Nephron progenitor cell (in vitro differentiated cells): ENCODE measurements around the gene KLK8.
A peak's percentile ranks its signal among the peaks of the same experiment; 100 is the strongest.

Source experiments
- DNase-seq: peaks from one replicate; pipeline ENCODE4 v3.0.0; 2021
- H3K27ac Mint-ChIP-seq: 2 replicates; pipeline ENCODE4 v1.8.0; 2021; ENCODE audit warnings: mild to moderate bottlenecking, moderate library complexity, mixed read lengths
- H3K27me3 Mint-ChIP-seq: 2 replicates; pipeline ENCODE4 v1.8.0; 2021; ENCODE audit warnings: mild to moderate bottlenecking, low read depth, mixed read lengths; ENCODE audit not compliant: poor library complexity
- H3K36me3 Mint-ChIP-seq: 2 replicates; pipeline ENCODE4 v1.8.0; 2021; ENCODE audit warnings: low read depth, mixed read lengths
- H3K4me1 Mint-ChIP-seq: 2 replicates; pipeline ENCODE4 v1.8.0; 2021; ENCODE audit warnings: mixed read lengths
- H3K4me3 Mint-ChIP-seq: 2 replicates; pipeline ENCODE4 v1.8.0; 2021; ENCODE audit warnings: mild to moderate bottlenecking, moderate library complexity, mixed read lengths
- H3K9me3 Mint-ChIP-seq: 2 replicates; pipeline ENCODE4 v1.8.0; 2021; ENCODE audit warnings: mild to moderate bottlenecking, moderate library complexity, mixed read lengths
- CTCF ChIP-seq: fragments of 200-600 bp; sonication (generic); IDR thresholded peaks from 2 replicates; pipeline ENCODE4 v1.5.0; 2021; ENCODE audit warnings: antibody characterized with exemption

Gene KLK8

GRCh38 chr19:50957587-50957986, 43.8 kb downstream of the KLK8 start:
- no peak for TF ChIP-seq CTCF

GRCh38 chr19:50952910-50953309, 48.5 kb downstream of the KLK8 start, which contains the start of gene KLK5:
Gene KLK5, minus strand, starts transcription at chr19:50953038. Its CDS starts 381 bp downstream, at chr19:50952657.
- peaks cover 4% of the 10 kb centered on the region for H3K9me3 Mint-ChIP-seq
- H3K4me1 Mint-ChIP-seq: peaks cover 18% of the 10 kb centered on the region
- H3K4me3 Mint-ChIP-seq: no peak within 1 kb of the TSS
- no peak within 1 kb of the TSS for H3K27ac Mint-ChIP-seq
- TF ChIP-seq CTCF: no peak
- no peaks in the 10 kb centered on the region for H3K36me3 Mint-ChIP-seq
- DNase-seq: no peak
- peaks cover 23% of the 10 kb centered on the region for H3K27me3 Mint-ChIP-seq

More at GRCh38 chr19:50957587-50957986, 43.8 kb downstream of the KLK8 start:
- DNase-seq: no peak
- peaks cover 39% of the 10 kb centered on the region for H3K27me3 Mint-ChIP-seq
- peaks cover 23% of the 10 kb centered on the region for H3K4me1 Mint-ChIP-seq
- H3K9me3 Mint-ChIP-seq: peaks cover 4% of the 10 kb centered on the region
- H3K27ac Mint-ChIP-seq: peak overlapping the region; percentile 7
- peaks cover 15% of the 10 kb centered on the region for H3K36me3 Mint-ChIP-seq
- no peak overlapping the region for H3K4me3 Mint-ChIP-seq

GRCh38 chr19:50949861-50950260, 51.5 kb downstream of the KLK8 start:
- TF ChIP-seq CTCF: no peak
- Mint-ChIP-seq H3K4me3 (no peak overlapping the region), H3K36me3 (no peaks in the 10 kb centered on the region), H3K9me3 (peaks cover 4% of the 10 kb centered on the region), H3K27ac (no peak overlapping the region), H3K27me3 (peaks cover 33% of the 10 kb centered on the region), H3K4me1 (peaks cover 15% of the 10 kb centered on the region)
- DNase-seq: no peak

GRCh38 chr19:50947123-50947522, 54.3 kb downstream of the KLK8 start:
- H3K9me3 Mint-ChIP-seq: peaks cover 11% of the 10 kb centered on the region
- no peak overlapping the region for H3K27ac Mint-ChIP-seq
- TF ChIP-seq CTCF: no peak
- H3K36me3 Mint-ChIP-seq: no peaks in the 10 kb centered on the region
- no peak for DNase-seq
- no peaks in the 10 kb centered on the region for H3K4me1 Mint-ChIP-seq
- H3K4me3 Mint-ChIP-seq: no peak overlapping the region
- H3K27me3 Mint-ChIP-seq: peaks cover 45% of the 10 kb centered on the region
